Hippocampal formation (tissue), 2 donors: ENCODE measurements around the gene RTN4R.
"Not testable (repeated sequence)": the region's sequence is repeated elsewhere in the genome, so short reads cannot be mapped to it uniquely, and the experiment has no call there.

Experiments
- DNase-seq, 2 donors: peaks; one replicate each; lab custom pipeline; 2025; lab: John Stamatoyannopoulos, UW

RTN4R gene

DNA sequence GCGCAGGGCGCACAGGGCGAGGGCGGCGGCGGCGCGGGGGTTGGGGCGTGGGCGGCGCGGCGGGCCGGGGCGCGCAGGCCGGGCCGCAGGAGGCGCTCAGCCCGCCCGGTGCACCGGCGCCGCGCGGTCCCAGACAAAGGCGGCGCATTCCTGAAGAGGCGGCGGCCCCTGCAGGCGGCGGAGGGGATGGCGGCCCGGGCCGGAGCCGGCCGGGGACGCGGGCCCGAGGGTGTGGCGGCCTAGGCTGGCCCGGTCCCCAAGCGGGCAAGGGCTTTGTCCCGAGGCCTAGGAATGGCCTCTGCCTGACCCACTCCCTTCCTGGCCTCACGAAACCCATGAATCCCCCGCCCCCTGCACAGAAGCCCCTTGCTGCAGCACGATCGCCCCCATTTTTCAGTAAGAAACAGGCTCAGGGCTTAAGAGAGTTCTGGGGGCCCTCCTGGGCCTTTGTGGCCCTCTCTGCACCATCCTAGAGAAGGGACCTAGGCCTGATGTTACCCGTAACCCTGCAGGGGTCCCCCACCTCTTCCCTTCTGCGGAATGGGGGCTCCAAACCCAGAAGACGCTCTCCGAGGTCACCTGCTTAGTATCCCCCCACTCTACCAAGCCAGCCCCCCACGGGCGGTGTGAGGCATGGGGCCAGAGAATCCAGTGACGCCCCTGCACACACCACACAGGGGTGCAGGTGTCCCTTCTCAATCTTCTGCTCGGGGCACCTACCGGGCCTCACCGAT, at the start of gene RTN4R:
Gene RTN4R (minus strand): TSS at position 40 of the 734 bp plus-strand sequence. CDS start 226 bp downstream, outside the sequence.
- peak in 1 of 2 donors; percentile 37 for DNase-seq

DNA sequence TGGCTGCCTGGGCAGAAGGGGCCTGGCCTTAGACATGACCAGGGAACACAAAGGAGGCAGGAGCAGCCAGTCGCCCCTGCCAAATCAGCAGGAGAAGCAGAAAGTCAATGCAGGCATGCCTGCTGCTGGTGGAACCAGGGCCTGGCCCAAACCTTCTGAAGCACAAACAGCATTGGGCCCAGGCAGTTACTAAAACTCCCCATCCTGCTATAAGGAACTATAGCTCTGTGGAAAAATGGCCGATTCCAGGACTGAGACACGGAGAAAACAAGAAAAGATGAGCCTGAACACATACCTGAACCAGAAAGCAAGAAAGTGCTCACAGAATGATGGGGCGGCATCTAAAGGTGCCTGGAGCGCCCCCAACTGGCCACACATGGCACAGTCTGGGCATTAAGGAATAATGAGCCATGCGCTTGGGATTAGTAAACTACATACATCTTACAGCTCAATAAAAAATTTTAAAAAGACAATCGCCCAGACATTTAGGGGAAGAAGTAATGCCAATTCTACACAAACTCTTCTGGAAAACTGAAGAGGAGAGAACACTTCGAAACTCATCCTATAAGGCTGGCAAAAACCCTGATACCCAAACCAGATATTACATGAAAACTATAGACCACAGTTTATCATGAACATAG, 49.4 kb upstream of the RTN4R start:
- DNase-seq, result not testable (repeated sequence)

DNA sequence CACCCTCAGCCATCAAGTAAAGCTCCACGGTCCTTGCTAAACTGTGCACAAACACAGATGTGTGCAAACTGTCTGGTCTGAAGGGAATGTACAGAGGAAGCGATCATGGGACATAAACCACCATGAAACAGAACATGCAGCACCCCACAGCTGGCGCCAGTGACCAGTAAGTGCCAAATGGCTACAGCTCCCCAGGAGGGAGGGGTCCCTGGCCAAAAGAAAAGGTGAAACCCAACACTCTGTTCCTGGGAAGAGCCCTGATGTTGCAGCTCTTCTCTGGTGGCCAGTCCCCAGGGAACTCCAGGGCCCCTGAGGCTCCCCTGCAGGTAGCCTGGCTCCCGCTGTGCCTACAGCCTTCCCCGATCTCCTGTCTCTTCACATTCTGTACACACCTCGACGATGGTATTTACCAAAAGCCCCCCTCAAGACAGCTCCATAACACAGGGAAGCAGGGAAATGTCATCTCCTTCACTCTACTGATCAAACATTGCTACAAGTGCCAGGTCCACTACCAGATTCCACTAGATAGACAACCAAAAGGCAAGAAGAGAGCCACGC, 48.8 kb upstream of the RTN4R start:
- no peak for DNase-seq

DNA sequence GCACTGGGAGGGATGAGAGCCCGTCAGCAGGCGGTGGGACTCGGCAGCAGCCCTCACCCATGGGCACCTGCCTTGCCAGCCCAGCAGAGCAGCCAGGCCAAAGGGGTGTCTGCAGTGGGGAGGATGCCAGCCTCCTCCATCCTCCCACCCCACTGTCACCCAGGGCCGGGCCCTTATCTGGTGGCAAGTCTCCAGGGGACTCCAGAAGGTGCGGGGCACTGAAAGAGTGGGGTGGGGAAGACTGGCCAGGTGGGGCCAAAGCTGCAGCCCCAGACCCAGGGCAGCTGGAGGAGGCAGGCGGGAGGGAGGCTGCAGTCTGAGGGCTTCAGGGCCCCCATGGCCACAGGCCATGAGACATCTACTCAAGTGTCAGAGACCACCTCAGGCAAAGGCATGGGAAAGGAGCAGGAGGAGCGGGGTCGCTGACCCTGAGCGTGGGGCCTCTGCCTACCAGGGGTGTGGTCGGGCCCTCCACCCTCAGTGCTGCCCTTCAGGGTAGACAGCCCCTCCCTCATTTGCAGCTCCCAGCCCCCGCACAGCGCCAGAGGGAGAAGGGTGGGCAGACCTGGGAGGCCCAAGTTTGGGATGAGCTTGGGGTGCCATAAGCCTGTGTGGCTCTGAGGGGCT, 48.2 kb upstream of the RTN4R start:
- DNase-seq, result no peak

DNA sequence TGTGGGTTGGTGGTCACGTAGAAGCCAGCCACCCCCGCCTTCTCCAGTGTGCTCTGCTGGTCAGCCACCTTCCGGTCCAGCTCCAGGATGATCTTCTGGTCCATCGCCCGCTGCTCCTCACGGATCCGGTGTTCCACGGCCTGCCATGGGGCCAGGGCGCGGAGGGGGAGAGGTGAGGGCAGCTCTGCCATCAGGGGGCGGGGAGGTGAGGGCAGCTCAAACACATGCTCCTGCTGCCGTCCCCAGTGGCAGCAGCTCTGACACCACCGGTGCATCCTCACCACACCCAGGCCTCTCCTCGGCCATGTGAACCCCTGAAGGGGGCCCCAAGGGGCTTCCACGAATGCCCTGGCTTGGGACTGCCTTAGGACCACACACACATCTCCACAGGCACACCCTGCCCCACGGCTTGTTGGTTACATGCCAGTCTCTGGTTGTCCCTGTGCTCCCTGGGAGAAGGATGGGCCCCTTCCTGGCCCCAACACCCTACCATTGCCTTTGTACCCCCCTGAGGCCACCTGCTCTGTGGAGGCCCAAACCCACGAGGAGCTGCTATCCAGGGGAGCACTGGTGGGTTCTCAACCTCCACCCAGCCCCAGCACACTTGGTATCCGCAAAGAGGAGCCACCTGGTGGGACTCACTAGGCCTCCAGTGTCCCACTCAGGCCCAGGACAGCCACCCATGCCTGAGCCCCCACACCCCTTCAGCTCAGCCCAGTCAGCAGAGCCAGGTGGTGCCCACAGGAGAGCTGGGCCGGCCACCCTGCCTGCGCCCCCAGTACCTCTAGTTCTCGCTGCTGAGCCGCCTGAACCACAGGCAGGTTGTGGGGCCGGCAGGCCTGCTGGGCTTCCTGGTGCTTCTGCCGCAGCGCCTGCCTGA, 47.5 kb upstream of the RTN4R start:
- DNase-seq, result no peak

DNA sequence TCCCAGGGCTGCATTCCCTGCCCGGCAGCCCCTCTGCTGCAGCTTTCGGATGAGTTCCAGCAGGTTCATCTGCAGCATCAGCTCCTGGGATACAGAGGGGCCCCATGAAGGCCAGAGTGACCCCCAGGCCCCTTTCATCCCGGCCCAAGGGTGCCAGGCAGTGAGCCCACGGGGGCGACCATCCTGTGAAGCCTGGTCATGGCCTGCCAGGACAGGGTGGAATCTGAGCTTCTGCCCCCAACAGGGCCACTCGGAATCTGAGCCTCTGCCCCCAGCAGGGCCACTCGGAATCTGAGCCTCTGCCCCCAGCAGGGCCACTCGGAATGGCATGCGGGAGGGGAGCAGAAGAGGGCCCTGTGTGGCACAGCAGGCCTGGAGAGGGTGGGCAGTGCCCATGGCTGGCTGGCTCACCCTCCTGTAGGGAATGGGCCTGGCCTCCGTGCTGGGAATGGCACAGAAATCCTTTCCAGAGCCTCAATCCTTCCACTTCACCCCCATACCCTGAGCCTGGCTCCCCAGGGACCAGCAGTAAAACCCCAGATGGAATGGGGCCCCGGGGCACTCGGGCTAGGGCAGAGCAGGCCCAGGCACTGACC, 46.7 kb upstream of the RTN4R start:
- DNase-seq, result not testable (repeated sequence)

DNA sequence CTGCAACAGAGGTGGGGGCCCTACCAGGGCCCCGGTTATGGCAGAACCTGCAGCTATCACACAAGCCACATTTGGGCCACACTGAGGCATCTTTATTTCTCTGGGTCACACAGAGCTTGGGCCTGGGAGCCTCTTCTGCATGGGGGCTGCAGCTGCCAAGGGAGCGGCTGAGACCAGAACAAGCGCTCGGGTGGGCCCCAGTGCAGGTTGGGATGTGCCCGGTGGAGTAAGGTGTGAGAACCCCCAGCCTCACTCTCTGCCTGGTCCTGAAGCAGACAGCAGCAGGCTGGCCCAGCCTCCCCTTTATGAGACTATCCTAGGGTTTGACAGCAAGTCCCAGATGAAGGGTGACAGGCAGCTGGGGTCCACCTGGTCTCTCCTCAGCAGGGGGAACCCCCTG, 46.1 kb upstream of the RTN4R start:
- not testable (repeated sequence) for DNase-seq

DNA sequence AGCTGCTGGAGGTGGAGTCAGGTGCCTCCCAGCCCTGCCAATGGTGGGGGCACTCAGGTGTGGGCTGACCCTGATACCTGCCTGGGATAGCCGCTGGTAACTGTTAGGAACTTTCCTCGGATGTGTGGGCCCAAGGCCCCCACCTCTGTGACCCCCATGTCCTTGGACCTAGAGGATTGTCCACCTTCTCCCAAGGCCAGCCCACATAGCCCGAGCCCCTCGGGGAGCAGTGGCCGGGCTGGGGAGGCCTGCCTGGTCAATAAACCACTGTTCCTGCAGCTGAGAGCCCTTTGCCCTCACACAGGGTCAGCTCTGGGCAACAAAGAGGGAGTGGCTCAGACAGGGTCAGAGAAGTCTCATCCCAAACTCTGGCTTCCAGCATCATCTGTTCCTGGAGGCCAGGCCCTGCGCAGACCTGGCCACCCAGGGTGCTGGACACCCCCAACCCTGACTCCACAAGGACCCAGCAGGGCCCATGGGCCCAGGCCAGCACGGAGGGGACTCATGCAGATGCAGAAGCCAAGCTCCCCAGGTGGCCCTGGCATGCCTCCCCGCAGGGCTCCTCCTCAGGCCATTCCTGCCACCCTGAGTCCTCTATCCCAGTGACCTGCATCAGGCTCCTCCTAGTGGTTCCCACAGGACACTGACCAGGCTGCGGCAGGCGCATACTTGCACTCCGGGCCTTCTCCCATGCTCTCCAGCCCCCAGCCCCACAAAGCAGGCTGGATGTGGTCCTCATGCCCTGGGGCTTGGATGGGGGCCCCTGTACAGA, 45.4 kb upstream of the RTN4R start:
- DNase-seq, result not testable (repeated sequence)

DNA sequence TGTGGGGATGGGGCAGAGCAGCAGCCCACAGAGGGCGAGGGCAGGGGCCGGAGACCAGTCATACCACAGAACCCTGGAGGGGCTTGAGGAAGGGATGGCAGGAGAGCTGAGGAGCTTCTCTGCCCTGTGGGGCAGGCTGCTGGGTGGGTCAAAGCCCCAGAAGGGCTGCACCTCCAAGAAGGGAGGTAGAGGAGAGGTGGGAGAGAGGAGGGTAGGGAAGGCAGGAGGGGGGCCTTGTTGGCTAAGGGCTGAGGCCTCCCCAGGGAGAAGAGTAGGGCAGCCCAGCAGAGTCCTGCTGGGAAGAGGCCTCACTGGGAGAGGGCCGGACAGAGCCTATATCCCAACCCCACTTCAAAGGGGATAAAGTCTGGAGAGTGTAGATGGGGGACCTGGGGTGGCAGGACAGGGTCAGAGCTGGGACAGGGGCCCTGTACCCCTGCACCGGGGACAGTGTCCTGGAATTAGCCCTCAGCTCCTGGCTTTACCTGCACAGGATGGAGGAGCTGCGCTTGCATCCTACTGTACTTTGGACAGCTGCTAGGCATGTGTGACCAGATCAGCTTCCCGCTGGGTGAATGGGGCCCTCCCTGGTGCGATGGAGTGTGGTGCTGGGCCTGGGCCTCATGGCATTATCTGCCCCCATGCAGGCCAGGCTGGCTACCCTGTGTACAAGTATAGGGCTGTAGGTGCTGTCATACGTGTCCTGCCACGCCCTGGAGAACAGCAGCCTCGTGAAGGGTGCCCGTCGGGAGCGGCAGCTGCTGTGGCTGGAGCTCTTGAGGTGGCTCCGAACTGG, 44.5 kb upstream of the RTN4R start:
- no peak for DNase-seq

DNA sequence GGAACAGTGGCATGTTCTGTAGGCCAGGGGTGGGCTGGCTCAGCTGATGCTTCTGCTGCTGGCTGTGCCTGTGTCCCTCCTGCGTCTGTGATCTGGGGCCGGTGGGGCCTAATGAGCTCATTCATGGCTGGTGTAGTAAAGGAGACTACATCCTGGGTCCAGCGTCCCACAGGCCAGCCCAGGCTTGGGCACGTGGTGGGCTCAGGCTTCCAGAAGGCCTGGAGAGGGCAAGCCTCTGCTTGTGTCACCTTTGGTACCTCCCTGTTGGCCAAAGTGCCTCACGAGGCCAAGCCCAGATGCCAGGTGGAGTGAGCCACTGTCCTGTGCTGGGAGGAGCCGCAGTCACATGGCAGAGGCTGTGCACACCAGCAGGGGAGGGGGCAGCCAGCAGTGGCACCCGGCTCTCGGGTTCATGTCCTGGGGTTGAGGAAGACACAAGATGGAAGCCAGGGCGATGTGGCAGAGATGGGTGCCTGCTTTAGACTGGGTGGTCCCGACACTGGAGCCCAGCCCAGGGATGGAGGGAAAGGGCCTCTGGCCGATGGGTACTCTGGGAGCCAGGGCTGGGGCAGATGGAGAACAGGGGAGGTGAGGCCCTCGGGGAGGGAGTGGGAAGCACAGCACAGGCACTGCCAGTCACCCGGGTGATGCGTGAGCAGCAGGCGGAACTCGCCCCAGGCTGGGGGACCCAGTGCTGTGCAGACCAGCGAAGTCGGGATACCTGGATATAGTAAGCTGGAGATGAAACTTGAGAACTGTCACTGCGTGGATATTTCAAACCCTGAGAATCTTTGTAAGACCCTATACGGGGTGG, 43.3 kb upstream of the RTN4R start:
- DNase-seq, result not testable (repeated sequence)

DNA sequence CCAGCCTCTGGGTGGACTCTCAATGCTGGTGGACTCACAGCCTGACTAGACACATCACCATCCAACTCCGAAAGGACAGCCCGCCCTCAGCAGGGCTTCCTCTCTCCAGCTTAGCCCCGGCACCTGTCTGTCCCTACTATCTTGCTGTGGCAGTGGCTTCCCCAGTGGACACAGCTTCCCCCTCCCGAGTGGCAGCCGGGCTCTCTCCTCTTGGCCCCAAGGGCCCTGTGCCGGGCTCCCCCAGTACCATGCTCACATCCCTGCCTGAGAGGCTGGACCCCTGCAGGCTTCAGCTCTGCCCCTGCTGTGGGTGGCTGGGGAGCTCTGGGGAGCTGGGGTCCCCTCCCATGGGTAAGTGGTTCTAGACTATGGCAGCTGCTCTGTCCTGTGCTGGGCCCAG, 42.7 kb upstream of the RTN4R start:
- DNase-seq, result not testable (repeated sequence)

DNA sequence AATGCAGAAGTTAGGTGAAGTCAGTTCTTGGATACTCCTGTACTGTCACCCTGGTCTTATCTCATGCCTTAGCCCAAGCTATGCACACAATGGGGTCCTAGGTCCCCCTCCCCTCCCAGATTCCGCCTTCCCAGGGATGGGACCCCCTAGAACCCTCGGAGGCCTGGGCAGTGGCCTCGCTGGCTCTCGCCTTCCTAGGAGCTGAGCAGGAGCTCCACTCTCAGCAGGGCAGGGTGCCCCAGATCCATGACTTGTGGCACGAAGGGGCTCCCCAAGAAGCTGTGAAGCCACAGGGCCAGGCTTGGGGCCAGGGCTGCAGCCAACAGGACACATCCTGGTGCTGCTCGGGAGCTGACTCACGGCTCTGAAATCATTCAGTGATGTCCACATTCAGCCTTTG, 42.1 kb upstream of the RTN4R start:
- DNase-seq, result not testable (repeated sequence)

DNA sequence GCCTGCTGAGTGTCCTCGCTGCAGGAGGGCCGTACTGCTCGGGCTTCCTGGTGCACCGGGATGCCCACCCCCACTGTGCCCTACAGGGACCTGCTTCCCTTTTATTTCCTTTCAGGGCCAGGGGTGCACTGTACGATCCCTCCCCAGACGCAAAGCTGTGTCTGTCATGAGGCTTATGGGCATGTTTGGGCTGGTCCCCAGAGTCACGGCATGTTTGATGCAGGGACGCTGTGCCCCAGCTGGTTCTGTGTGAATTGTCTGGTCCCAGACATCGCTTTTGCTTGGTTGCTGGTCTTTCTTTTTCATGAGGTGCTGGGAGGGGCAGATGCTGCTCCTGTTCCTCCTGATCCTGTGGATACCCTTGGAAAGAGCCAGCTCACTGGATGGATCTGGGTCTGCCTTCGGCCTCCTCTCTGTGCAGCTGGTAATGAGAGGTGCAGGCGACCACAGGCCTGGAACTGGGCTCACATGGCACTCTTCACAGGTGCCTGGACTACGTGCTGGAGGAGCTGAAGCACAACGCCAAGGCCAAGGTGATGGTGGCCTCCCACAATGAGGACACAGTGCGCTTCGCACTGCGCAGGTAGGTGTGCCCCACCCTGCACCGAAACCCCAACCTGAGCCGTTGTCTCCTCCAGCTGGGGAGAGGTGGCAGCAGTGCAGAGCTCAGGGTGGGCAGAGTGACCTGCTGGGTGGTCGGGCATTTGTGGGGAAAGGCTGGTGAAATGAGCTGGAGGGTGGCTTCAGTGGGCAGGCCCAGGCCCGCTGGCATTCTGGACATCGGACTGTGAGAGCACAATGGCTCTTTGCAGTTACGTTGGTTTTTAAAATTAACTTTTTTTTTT, 40.9 kb upstream of the RTN4R start:
- not testable (repeated sequence) for DNase-seq

DNA sequence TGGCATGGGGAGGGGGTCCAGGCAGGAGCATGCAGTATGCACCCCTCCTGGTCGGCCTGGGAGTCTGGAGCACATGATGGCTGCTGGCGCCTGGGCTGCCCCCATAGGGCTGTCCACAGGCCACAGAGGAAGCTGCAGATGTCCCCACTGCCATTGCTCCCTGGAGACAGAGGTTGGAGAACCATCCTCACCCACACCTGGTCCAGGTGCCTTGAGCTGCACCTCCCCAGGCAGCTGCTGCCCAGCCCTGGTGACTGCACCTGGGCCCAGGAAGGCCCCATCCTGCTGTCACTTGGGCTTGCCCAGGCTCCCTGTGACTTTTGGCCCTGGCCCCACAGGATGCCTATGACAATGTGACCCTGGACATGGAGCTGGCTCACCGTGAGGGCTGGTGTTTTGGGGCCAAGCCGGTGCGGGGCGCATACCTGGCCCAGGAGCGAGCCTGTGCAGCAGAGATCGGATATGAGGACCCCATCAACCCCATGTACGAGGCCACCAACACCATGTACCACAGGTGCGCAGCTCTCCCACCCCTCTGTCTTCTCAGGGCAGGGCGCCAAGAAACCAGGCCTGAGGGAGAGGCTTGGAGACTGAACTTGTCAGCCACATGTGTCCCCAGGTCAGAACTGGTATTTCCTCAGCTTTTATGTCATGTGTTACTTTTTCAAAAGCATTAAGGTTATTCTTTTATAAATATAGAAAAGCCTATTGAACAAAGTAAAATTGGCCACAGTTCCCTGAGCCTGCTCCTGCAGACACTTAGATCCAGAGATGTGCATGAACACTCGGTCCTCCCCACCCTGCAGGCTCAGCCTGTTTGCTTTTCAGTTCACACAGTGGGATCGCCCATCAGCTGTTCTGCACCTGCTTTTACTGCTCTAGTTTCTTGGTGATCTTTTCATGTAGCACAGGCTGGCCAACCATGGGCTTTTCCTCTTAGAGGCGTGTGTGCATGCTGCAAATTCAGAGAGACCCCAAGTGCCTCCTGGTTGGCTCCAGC, 39.6 kb upstream of the RTN4R start:
- not testable (repeated sequence) for DNase-seq

DNA sequence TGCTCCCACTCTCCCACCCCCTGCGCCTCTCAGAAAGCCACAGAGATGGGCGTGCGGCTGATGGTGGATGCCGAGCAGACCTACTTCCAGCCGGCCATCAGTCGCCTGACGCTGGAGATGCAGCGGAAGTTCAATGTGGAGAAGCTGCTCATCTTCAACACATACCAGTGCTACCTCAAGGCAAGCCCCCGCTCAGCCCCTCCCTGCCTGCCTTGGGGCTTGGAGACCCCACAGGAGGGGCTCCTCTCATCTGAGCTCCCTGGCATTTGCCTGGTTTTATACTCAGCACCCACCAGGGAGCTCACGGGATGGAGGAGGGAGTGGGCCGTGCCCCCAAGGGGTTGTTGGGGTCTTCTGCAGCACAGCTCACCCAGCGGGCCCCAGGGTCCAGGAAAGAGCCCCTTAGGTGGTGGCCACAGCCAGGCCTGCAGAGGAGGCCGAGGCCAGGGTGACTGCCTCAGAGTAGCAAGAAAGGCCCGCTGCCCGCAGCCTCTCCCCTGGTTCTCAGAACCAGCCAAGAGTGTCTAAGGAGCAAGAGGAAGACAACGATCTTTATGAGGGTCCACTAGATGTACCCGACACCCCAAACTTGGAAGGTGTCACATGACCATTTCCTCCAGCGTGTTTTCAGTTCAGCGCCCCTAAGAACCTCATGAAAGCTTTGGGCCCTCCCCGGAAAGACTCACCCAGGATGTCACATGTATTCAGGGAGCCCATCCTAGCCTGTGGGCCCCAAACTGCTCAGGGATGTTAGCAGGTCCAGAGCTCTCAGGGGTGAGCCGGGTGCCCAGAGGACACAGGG, 38.7 kb upstream of the RTN4R start:
- DNase-seq, result not testable (repeated sequence)
